Measurements from ENCODE around the gene ORM2. TPM values are rescaled to one million over a fixed set of nuclear protein-coding genes. Genes with fewer than 3 reads are reported as not detected.

Gene ORM2
- total and polyA plus RNA-seq, 9 of the 15 experiments (the other 6 are each of a cell fraction or from before 2014, with no cell fraction given) = 0.98 TPM; not detected in 8

GRCh38 chr9:114303571-114303970 is 26.1 kb upstream of the ORM2 start:
- Histone ChIP-seq H3K27me3 (ENCODE audit: control insufficient read depth in 2 of 2, insufficient read depth in 2 of 2, low read length in 2 of 2) (peaks cover 10 to 77% of the 10 kb centered on the region in 2 experiments; a peak in 3 of 5 replicates), H3K4me1 (replicated peaks in 1 of 2; ENCODE audit: control insufficient read depth in 2 of 2, insufficient read depth in 2 of 2, low read length in 2 of 2) (no peaks in the 10 kb centered on the region), H3K4me3 (no peak overlapping the region), H2AFZ (ENCODE audit: low read depth, low read length) (no peak overlapping the region), H3K79me2 (ENCODE audit: control insufficient read depth, insufficient read depth, low read length) (no peaks in the 10 kb centered on the region), H3K4me2 (ENCODE audit: insufficient read depth, low read length) (no peak overlapping the region), H3K9me3 (replicated peaks; ENCODE audit: control insufficient read depth, insufficient read depth, low read depth, low read length) (no peaks in the 10 kb centered on the region), H3K9me1 (ENCODE audit: control insufficient read depth, insufficient read depth, low read length) (no peaks in the 10 kb centered on the region), H3K9ac (ENCODE audit: insufficient read depth in 1 of 2, low read depth in 2 of 2, low read length in 2 of 2) (no peak overlapping the region), H3K36me3 (ENCODE audit: control insufficient read depth, insufficient read depth, low read length) (no peaks in the 10 kb centered on the region), H4K20me1 (replicated peaks; ENCODE audit: control insufficient read depth, insufficient read depth, low read length) (peaks cover 3% of the 10 kb centered on the region), H3K27ac (ENCODE audit: extremely low read depth, low read depth, low read length) (no peak overlapping the region)
- TF ChIP-seq ZNF584 (CRISPR knock-in tag; IDR thresholded peaks at IDR 0.05; ENCODE audit: low read depth) = no peak
- TF ChIP-seq DEAF1 (CRISPR knock-in tag; IDR thresholded peaks at IDR 0.05) = no peak
- no TSS peak for BruUV-seq (replicated peaks)
- FAIRE-seq = no peak
- ATAC-seq = no peak
- DNase-seq (ENCODE audit: extremely low read depth in 1 of 4, low spot score in 3 of 4) = no peak
- WGBS (ENCODE audit: insufficient coverage, low coverage, missing lambda C conversion rate) = 0% methylated on average over 5 of the region's 5 CpGs
- ChIA-PET POLR2A (no interaction called here), CTCF (ENCODE audit: low intra/inter-chr PET ratio) (interaction anchor here (1.1 kb wide), 1 partner anchor 496 kb away, joined by 3 read pairs; no protein-coding TSS in a partner anchor)
- intact Hi-C loops (cut with micrococcal nuclease) = no loop called here
- in situ Hi-C loops (cut with MboI) = no loop called here

GRCh38 chr9:114303977-114304376 is 25.7 kb upstream of the ORM2 start:
- FAIRE-seq = no peak
- in situ Hi-C loops (cut with MboI) = no loop called here
- H3K4me3 ChIP-seq = no peak overlapping the region
- no peak overlapping the region for H3K9ac ChIP-seq (ENCODE audit: insufficient read depth in 1 of 2, low read depth in 2 of 2, low read length in 2 of 2)
- intact Hi-C loops (cut with micrococcal nuclease) = no loop called here
- peaks cover 3% of the 10 kb centered on the region for H4K20me1 ChIP-seq (replicated peaks; ENCODE audit: control insufficient read depth, insufficient read depth, low read length)
- no peak overlapping the region for H3K4me2 ChIP-seq (ENCODE audit: insufficient read depth, low read length)
- ChIA-PET POLR2A (no interaction called here), CTCF (ENCODE audit: low intra/inter-chr PET ratio) (interaction anchor here (1.1 kb wide), 1 partner anchor 497 kb away, joined by 3 read pairs; no protein-coding TSS in a partner anchor)
- 2% methylated on average over 4 of the region's 4 CpGs for WGBS (ENCODE audit: insufficient coverage, low coverage, missing lambda C conversion rate)
- no peaks in the 10 kb centered on the region for H3K79me2 ChIP-seq (ENCODE audit: control insufficient read depth, insufficient read depth, low read length)
- no peak overlapping the region for H2AFZ ChIP-seq (ENCODE audit: low read depth, low read length)
- H3K4me1 ChIP-seq (replicated peaks in 1 of 2; ENCODE audit: control insufficient read depth in 2 of 2, insufficient read depth in 2 of 2, low read length in 2 of 2) = no peaks in the 10 kb centered on the region
- H3K36me3 ChIP-seq (ENCODE audit: control insufficient read depth, insufficient read depth, low read length) = no peaks in the 10 kb centered on the region
- H3K9me1 ChIP-seq (ENCODE audit: control insufficient read depth, insufficient read depth, low read length) = no peaks in the 10 kb centered on the region
- no peak for ATAC-seq
- no TSS peak for BruUV-seq (replicated peaks)
- no peak overlapping the region for H3K27ac ChIP-seq (ENCODE audit: extremely low read depth, low read depth, low read length)
- peaks cover 11 to 81% of the 10 kb centered on the region in 2 experiments; a peak in 3 of 5 replicates for H3K27me3 ChIP-seq (ENCODE audit: control insufficient read depth in 2 of 2, insufficient read depth in 2 of 2, low read length in 2 of 2)
- no peak for DNase-seq (ENCODE audit: extremely low read depth in 1 of 4, low spot score in 3 of 4)
- H3K9me3 ChIP-seq (replicated peaks; ENCODE audit: control insufficient read depth, insufficient read depth, low read depth, low read length) = no peaks in the 10 kb centered on the region
- TF ChIP-seq ZEB2 (IDR thresholded peaks at IDR 0.05) (no peak), HMGN3 (IDR thresholded peaks at IDR 0.05; ENCODE audit: borderline replicate concordance, extremely low read depth, insufficient read length, low read depth, low read length) (no peak), SMARCA5 (IDR thresholded peaks at IDR 0.05) (no peak), U2AF2 (optimal IDR thresholded peaks at IDR 0.05; ENCODE audit: low read depth, low read length) (no peak), BCL6 (CRISPR knock-in tag; IDR thresholded peaks at IDR 0.05) (no peak), ZBTB26 (CRISPR knock-in tag; IDR thresholded peaks at IDR 0.05) (no peak), MAZ (CRISPR knock-in tag; conservative IDR thresholded peaks at IDR 0.05 in 1 of 2, IDR thresholded peaks at IDR 0.05 in 1 of 2) (no peak), HOMEZ (CRISPR knock-in tag; IDR thresholded peaks at IDR 0.05) (no peak)

Measured in K562 (cell line).